Retinal pigment epithelial cell (primary cell): ENCODE measurements around the gene SMARCAL1.

Experiments
- DNase-seq: peaks from one replicate; pipeline ENCODE4 v3.0.0-alpha.2; 2010; ENCODE audit warnings: low read depth
- H3K4me3 ChIP-seq: 2 replicates; pipeline ENCODE4 v1.5.1; 2011; ENCODE audit warnings: mild to moderate bottlenecking, low read length, control low read depth, moderate library complexity
- CTCF ChIP-seq: conservative IDR thresholded peaks from 2 replicates; pipeline ENCODE4 v1.5.1; 2011; ENCODE audit warnings: low read depth, low read length, control low read depth, inconsistent platforms

The SMARCAL1 gene

DNA sequence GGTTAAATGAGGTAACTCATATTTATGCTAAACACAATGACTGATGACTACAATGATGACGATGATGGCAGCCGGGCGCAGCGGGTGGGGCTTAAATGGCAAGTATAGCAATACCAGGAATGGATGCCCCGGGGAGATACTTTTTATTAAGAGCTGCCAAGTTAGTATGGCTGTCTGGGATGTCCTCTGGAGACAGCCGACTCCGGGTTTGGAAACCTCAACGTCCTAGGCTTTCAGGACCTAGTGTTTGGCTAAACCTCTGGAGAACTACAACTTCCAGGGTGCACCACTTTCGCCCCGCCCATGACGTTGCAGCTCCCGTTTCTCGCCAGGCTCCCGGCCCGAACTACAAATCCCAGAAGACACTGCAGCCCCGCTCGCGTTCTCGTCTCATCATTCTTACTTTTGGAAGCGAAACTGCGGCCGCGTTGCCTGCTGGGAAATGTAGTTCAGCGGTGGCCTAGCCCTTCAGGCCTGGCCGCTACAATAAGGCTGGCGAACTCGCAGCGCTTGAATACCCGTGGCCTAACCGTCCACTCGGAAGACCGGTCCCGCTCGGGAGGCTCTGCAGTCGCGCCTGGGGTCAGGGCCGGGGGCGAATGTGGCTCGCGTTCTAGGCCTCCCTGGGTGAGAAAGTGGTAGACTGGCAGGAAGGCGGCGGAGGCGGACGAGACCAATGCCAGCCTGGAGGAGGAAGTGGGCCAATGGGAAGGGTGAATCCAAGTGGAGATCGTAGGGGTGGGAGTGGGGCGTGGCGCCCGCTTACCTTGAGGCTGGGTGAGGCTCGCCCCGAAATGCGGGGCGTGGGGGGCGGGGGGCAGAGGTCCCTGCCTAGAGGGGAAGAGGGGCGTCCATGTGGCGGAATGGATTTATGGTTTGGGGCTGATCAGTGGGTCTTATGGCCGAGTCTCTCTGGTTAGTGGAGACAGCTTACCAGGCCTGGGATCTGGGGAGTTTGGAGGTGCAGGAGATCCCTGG lies at the start of gene SMARCAL1:
Gene SMARCAL1, plus strand, starts transcription at position 463 of the 978 bp plus-strand sequence. CDS start 2,221 bp downstream, outside the sequence.
- TF ChIP-seq CTCF: no peak

GRCh38 chr2:216362730-216363129 lies 49.6 kb upstream of the SMARCAL1 start:
- peak; percentile 89 for DNase-seq

More for the DNA sequence above, at the start of gene SMARCAL1:
- peak; percentile 87 for DNase-seq
- peak within 1 kb of the TSS; percentile 95 for H3K4me3 ChIP-seq

DNA sequence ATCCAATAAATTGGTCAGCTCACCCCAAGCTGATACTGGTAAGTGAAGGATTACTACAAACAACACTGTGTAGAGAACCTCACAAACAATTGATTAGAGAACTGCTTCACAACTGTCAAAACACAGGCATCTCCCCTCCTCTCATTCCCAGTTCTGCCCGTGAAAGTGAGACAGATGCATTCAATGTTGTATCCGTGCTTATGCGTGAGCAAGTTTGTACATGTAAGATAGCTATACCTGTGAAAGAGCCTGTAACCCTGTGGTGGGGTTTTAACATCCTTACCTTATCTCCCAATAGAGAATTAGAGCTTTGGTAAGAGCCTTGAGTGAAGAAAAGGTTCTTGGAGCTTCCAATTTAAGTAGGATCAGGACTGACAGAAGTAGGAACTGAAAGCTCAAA lies 49.1 kb upstream of the SMARCAL1 start:
- TF ChIP-seq CTCF: no peak
- no peak for DNase-seq
- H3K4me3 ChIP-seq: no peak overlapping the region

More at GRCh38 chr2:216362730-216363129, 49.6 kb upstream of the SMARCAL1 start:
- no peak for TF ChIP-seq CTCF
- no peak overlapping the region for H3K4me3 ChIP-seq

DNA sequence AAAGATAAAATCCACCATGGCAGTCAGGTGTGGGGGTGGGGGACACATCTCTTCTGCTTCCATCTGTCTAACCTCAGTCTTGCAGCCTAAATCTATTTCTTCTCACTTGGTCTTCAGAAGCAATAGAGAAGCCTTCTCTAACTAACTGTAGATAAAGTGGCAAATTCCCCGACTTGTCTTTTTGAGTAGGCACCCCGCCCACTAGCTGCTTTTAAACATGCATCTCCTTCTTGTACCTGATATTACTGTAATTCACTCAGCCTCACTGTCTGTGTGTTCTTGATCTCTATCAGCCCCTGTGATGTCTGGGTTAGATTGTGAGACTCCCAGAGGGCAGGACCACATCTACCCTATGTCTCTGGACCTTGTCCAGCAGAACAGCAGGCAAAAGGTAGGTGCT lies 46.8 kb upstream of the SMARCAL1 start:
- H3K4me3 ChIP-seq: no peak overlapping the region
- no peak for TF ChIP-seq CTCF
- no peak for DNase-seq

- TF ChIP-seq CTCF: no peak
- H3K4me3 ChIP-seq: no peak overlapping the region
- DNase-seq: no peak
Measured at GRCh38 chr2:216366777-216367471, 45.4 kb upstream of the SMARCAL1 start.

GRCh38 chr2:216369821-216370220 lies 42.5 kb upstream of the SMARCAL1 start:
- DNase-seq: no peak
- no peak for TF ChIP-seq CTCF
- H3K4me3 ChIP-seq: no peak overlapping the region
